ENCODE data around the gene ANP32B.
"Not testable (repeated sequence)": the region's sequence is repeated elsewhere in the genome, so short reads cannot be mapped to it uniquely, and the experiment has no call there.

ANP32B gene

GRCh38 chr9:97982683-97983588 lies at the start of gene ANP32B:
ANP32B (plus strand) TSS chr9:97983341; CDS start chr9:97983556, 215 bp downstream.
- peak; percentile 88 for DNase-seq (ENCODE audit: insufficient read length, low spot score)
- FAIRE-seq, result peak; percentile 90

GRCh38 chr9:97934321-97935115 lies 48.6 kb upstream of the ANP32B start:
- DNase-seq (ENCODE audit: insufficient read length, low spot score) (no peak), FAIRE-seq (no peak)

GRCh38 chr9:97935276-97935675 lies 47.9 kb upstream of the ANP32B start:
- FAIRE-seq (no peak), DNase-seq (ENCODE audit: insufficient read length, low spot score) (no peak)

GRCh38 chr9:97936998-97937397 lies 46.1 kb upstream of the ANP32B start:
- FAIRE-seq (no peak), DNase-seq (ENCODE audit: insufficient read length, low spot score) (no peak)

GRCh38 chr9:97938081-97938644 lies 45.0 kb upstream of the ANP32B start, which contains the start of gene HEMGN:
HEMGN (minus strand) TSS chr9:97938172; CDS start chr9:97938136, 36 bp downstream.
- DNase-seq (ENCODE audit: insufficient read length, low spot score) (no peak), FAIRE-seq (no peak)

- DNase-seq (ENCODE audit: insufficient read length, low spot score) (no peak), FAIRE-seq (no peak)
Observed at GRCh38 chr9:97940233-97940632, 42.9 kb upstream of the ANP32B start.

- no peak for FAIRE-seq
- no peak for DNase-seq (ENCODE audit: insufficient read length, low spot score)
Observed at GRCh38 chr9:97940741-97941140, 42.4 kb upstream of the ANP32B start.

GRCh38 chr9:97941323-97941722 lies 41.8 kb upstream of the ANP32B start:
- FAIRE-seq (no peak), DNase-seq (ENCODE audit: insufficient read length, low spot score) (no peak)

GRCh38 chr9:97943308-97943855 lies 39.8 kb upstream of the ANP32B start:
- DNase-seq (ENCODE audit: insufficient read length, low spot score) (no peak), FAIRE-seq (no peak)

GRCh38 chr9:97944612-97945011 lies 38.5 kb upstream of the ANP32B start:
- FAIRE-seq, result no peak
- DNase-seq (ENCODE audit: insufficient read length, low spot score), result no peak

- FAIRE-seq; DNase-seq (ENCODE audit: insufficient read length, low spot score): not testable (repeated sequence)
Observed at GRCh38 chr9:97945470-97945869, 37.7 kb upstream of the ANP32B start.

GRCh38 chr9:97947094-97947493 lies 36.0 kb upstream of the ANP32B start:
- FAIRE-seq; DNase-seq (ENCODE audit: insufficient read length, low spot score): not testable (repeated sequence)

GRCh38 chr9:97950873-97951272 lies 32.3 kb upstream of the ANP32B start:
- not testable (repeated sequence) for FAIRE-seq; DNase-seq (ENCODE audit: insufficient read length, low spot score)

GRCh38 chr9:97954550-97954989 lies 28.6 kb upstream of the ANP32B start:
- peak; percentile 43 for DNase-seq (ENCODE audit: insufficient read length, low spot score)
- FAIRE-seq, result peak; percentile 96

- DNase-seq (ENCODE audit: insufficient read length, low spot score) (no peak), FAIRE-seq (no peak)
Observed at GRCh38 chr9:97956331-97956730, 26.8 kb upstream of the ANP32B start.

GRCh38 chr9:97958812-97959511 lies 24.2 kb upstream of the ANP32B start:
- DNase-seq (ENCODE audit: insufficient read length, low spot score) (no peak), FAIRE-seq (no peak)

GRCh38 chr9:97959585-97959984 lies 23.6 kb upstream of the ANP32B start:
- FAIRE-seq, result no peak
- DNase-seq (ENCODE audit: insufficient read length, low spot score), result no peak

GRCh38 chr9:97960678-97961328 lies 22.3 kb upstream of the ANP32B start:
- not testable (repeated sequence) for DNase-seq (ENCODE audit: insufficient read length, low spot score); FAIRE-seq

GRCh38 chr9:97961361-97961760 lies 21.8 kb upstream of the ANP32B start:
- DNase-seq (ENCODE audit: insufficient read length, low spot score) (no peak), FAIRE-seq (no peak)

GRCh38 chr9:97962136-97962535 lies 21.0 kb upstream of the ANP32B start:
- FAIRE-seq, result no peak
- no peak for DNase-seq (ENCODE audit: insufficient read length, low spot score)
